T-helper 1 cell treated with Interleukin-12 subunit alpha and Interleukin-12 subunit beta and Interleukin-4 antibody, amounts not matched to agents 30 μg/mL and 1 μg/mL, for 36 hours (primary cell): ENCODE results near the gene KRTAP4-6.
"Not testable (repeated sequence)": the region's sequence is repeated elsewhere in the genome, so short reads cannot be mapped to it uniquely, and the experiment has no call there.

Experiments
- H3K27ac Mint-ChIP-seq: one replicate; pipeline ENCODE4 v1.8.0; 2021; ENCODE audit warnings: mild to moderate bottlenecking, mixed read lengths
- H3K27me3 Mint-ChIP-seq: one replicate; pipeline ENCODE4 v1.8.0; 2021; ENCODE audit warnings: low read depth, mixed read lengths
- H3K36me3 Mint-ChIP-seq: one replicate; pipeline ENCODE4 v1.8.0; 2021; ENCODE audit warnings: low read depth, mixed read lengths
- H3K4me1 Mint-ChIP-seq: one replicate; pipeline ENCODE4 v1.8.0; 2021; ENCODE audit warnings: low read depth, mixed read lengths
- H3K4me3 Mint-ChIP-seq: one replicate; pipeline ENCODE4 v1.8.0; 2021; ENCODE audit warnings: mild to moderate bottlenecking, moderate library complexity, mixed read lengths
- H3K9me3 Mint-ChIP-seq: one replicate; pipeline ENCODE4 v1.8.0; 2021; ENCODE audit warnings: mixed read lengths

Gene KRTAP4-6

GRCh38 chr17:41125064-41125463 lies 15.3 kb downstream of the KRTAP4-6 start:
- Mint-ChIP-seq H3K27me3 (peaks cover 19% of the 10 kb centered on the region), H3K4me3 (no peak overlapping the region), H3K27ac (no peak overlapping the region), H3K4me1 (no peaks in the 10 kb centered on the region), H3K36me3 (no peaks in the 10 kb centered on the region), H3K9me3 (peaks cover 9% of the 10 kb centered on the region)

GRCh38 chr17:41123991-41124371 lies 16.4 kb downstream of the KRTAP4-6 start, which contains the start of gene KRTAP4-12:
Gene KRTAP4-12, minus strand, starts transcription at chr17:41124182. Its CDS starts 60 bp downstream, at chr17:41124122.
- H3K27ac Mint-ChIP-seq, H3K4me3 Mint-ChIP-seq, H3K36me3 Mint-ChIP-seq, H3K4me1 Mint-ChIP-seq, H3K9me3 Mint-ChIP-seq: not testable (repeated sequence)
- peaks cover 15% of the 10 kb centered on the region for H3K27me3 Mint-ChIP-seq

GRCh38 chr17:41123292-41123990 lies 16.9 kb downstream of the KRTAP4-6 start:
- H3K4me1 Mint-ChIP-seq, H3K9me3 Mint-ChIP-seq, H3K4me3 Mint-ChIP-seq, H3K27ac Mint-ChIP-seq, H3K36me3 Mint-ChIP-seq: not testable (repeated sequence)
- H3K27me3 Mint-ChIP-seq: peaks cover 14% of the 10 kb centered on the region

GRCh38 chr17:41121742-41122141 lies 18.6 kb downstream of the KRTAP4-6 start:
- Mint-ChIP-seq H3K27me3 (peaks cover 19% of the 10 kb centered on the region), H3K36me3 (no peaks in the 10 kb centered on the region), H3K4me1 (no peaks in the 10 kb centered on the region), H3K27ac (no peak overlapping the region), H3K4me3 (no peak overlapping the region), H3K9me3 (peaks cover 9% of the 10 kb centered on the region)

- H3K27ac Mint-ChIP-seq, H3K9me3 Mint-ChIP-seq, H3K4me3 Mint-ChIP-seq, H3K36me3 Mint-ChIP-seq, H3K4me1 Mint-ChIP-seq: not testable (repeated sequence)
- peaks cover 15% of the 10 kb centered on the region for H3K27me3 Mint-ChIP-seq
These were observed 20.4 kb downstream of the KRTAP4-6 start for GRCh38 chr17:41119696-41120690.

GRCh38 chr17:41118721-41119120 lies 21.6 kb downstream of the KRTAP4-6 start:
- Mint-ChIP-seq H3K4me1 (no peaks in the 10 kb centered on the region), H3K4me3 (no peak overlapping the region), H3K27ac (no peak overlapping the region), H3K36me3 (no peaks in the 10 kb centered on the region), H3K9me3 (peaks cover 6% of the 10 kb centered on the region), H3K27me3 (peaks cover 11% of the 10 kb centered on the region)

- not testable (repeated sequence) for H3K9me3 Mint-ChIP-seq, H3K4me1 Mint-ChIP-seq, H3K4me3 Mint-ChIP-seq, H3K36me3 Mint-ChIP-seq, H3K27ac Mint-ChIP-seq, H3K27me3 Mint-ChIP-seq
These were observed 22.4 kb downstream of the KRTAP4-6 start, which contains the start of gene KRTAP4-11 for GRCh38 chr17:41117846-41118386. Gene KRTAP4-11, minus strand, starts transcription at chr17:41118373. Its CDS starts 58 bp downstream, at chr17:41118315.

- Mint-ChIP-seq H3K9me3 (peaks cover 6% of the 10 kb centered on the region), H3K36me3 (no peaks in the 10 kb centered on the region), H3K27me3 (peaks cover 5% of the 10 kb centered on the region), H3K27ac (no peak overlapping the region), H3K4me3 (no peak overlapping the region), H3K4me1 (no peaks in the 10 kb centered on the region)
These were observed 24.0 kb downstream of the KRTAP4-6 start for GRCh38 chr17:41116297-41116696.

GRCh38 chr17:41111151-41111885 lies 29.0 kb downstream of the KRTAP4-6 start:
- H3K4me3 Mint-ChIP-seq: no peak overlapping the region

GRCh38 chr17:41108728-41109386 lies 31.5 kb downstream of the KRTAP4-6 start:
- H3K4me1 Mint-ChIP-seq, H3K36me3 Mint-ChIP-seq, H3K27me3 Mint-ChIP-seq, H3K4me3 Mint-ChIP-seq, H3K9me3 Mint-ChIP-seq, H3K27ac Mint-ChIP-seq: not testable (repeated sequence)

More at GRCh38 chr17:41111151-41111885, 29.0 kb downstream of the KRTAP4-6 start:
- Mint-ChIP-seq H3K9me3 (peaks cover 6% of the 10 kb centered on the region), H3K27me3 (peaks cover 5% of the 10 kb centered on the region), H3K27ac (no peak overlapping the region), H3K4me1 (no peaks in the 10 kb centered on the region), H3K36me3 (no peaks in the 10 kb centered on the region)

- Mint-ChIP-seq H3K27ac (no peak overlapping the region), H3K4me1 (no peaks in the 10 kb centered on the region), H3K27me3 (peaks cover 8% of the 10 kb centered on the region), H3K9me3 (peaks cover 6% of the 10 kb centered on the region), H3K4me3 (no peak overlapping the region), H3K36me3 (no peaks in the 10 kb centered on the region)
These were observed 32.3 kb downstream of the KRTAP4-6 start for GRCh38 chr17:41107941-41108450.

GRCh38 chr17:41105347-41105746 lies 35.0 kb downstream of the KRTAP4-6 start, which contains the start of gene KRTAP4-9:
Gene KRTAP4-9, plus strand, starts transcription at chr17:41105389. Its CDS starts 0 bp downstream, at chr17:41105389.
- H3K9me3 Mint-ChIP-seq, H3K4me3 Mint-ChIP-seq, H3K27ac Mint-ChIP-seq, H3K36me3 Mint-ChIP-seq, H3K27me3 Mint-ChIP-seq, H3K4me1 Mint-ChIP-seq: not testable (repeated sequence)

- not testable (repeated sequence) for H3K9me3 Mint-ChIP-seq
These were observed 35.8 kb downstream of the KRTAP4-6 start for GRCh38 chr17:41104386-41105038.

More at GRCh38 chr17:41104386-41105038, 35.8 kb downstream of the KRTAP4-6 start:
- H3K36me3 Mint-ChIP-seq, H3K4me1 Mint-ChIP-seq, H3K27ac Mint-ChIP-seq, H3K27me3 Mint-ChIP-seq, H3K4me3 Mint-ChIP-seq: not testable (repeated sequence)
